ENCODE results near the gene MYEOV.

The MYEOV gene

DNA sequence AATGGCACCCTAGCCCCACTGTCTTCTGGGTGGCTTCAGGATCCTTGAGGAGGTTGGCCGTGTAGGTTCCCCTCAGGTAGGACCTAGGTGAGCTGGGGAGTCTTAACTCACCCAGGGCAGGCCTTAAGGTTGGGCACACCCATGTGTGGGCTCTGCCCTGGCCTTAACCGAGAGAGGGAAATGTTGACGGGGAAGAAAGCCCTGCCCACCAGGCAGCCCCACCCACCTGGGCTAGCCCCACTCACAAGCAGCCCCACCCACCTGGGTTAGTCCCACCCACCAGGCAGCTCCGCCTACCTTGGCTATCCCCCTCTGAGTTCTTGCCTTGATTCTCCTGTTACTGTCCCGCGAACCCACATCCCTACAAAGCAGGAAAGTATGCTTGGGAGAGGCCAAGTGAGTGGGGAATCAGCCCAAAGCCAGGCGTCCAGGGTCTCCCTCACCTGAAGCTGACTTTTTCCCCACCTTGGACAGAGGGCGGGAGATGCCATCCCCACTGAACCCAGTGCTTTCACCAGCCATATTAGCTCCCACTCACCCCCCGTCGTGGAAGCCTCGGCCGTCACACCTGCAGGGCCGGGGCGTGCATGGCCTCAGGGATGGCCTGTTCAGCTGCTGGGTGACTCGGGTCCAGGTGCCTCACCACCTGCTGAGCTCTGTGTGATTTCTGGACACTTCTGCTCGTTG lies at the start of gene MYEOV:
TSS of gene MYEOV (plus strand) at position 337 of the 687 bp plus-strand sequence. CDS start 1,200 bp downstream, outside the sequence.
- Histone ChIP-seq H3K27ac (ENCODE audit: low read length) (no peak within 1 kb of the TSS), H3K36me3 (ENCODE audit: control insufficient read depth, insufficient read depth, low read length) (no peaks in the 10 kb centered on the region), H3K9me3 (ENCODE audit: control insufficient read depth, insufficient read depth, low read length) (no peaks in the 10 kb centered on the region), H3K4me1 (ENCODE audit: control insufficient read depth, insufficient read depth, low read length) (peaks cover 2% of the 10 kb centered on the region; the same call in 1 of the 2 replicates), H3K27me3 (ENCODE audit: control insufficient read depth, insufficient read depth, low read length) (no peaks in the 10 kb centered on the region), H3K4me3 (ENCODE audit: low read length) (no peak within 1 kb of the TSS)
- DNase-seq (ENCODE audit: low read depth, low spot score): peak; percentile 27
- WGBS (ENCODE audit: insufficient coverage, insufficient read length): no CpG with 5 or more reads among the region's 16 CpGs

GRCh38 chr11:69244266-69244665 lies 49.7 kb upstream of the MYEOV start:
- Histone ChIP-seq H3K27ac (ENCODE audit: low read length) (no peak overlapping the region), H3K4me3 (ENCODE audit: low read length) (no peak overlapping the region), H3K27me3 (ENCODE audit: control insufficient read depth, insufficient read depth, low read length) (no peaks in the 10 kb centered on the region), H3K36me3 (ENCODE audit: control insufficient read depth, insufficient read depth, low read length) (no peaks in the 10 kb centered on the region), H3K9me3 (ENCODE audit: control insufficient read depth, insufficient read depth, low read length) (no peaks in the 10 kb centered on the region), H3K4me1 (ENCODE audit: control insufficient read depth, insufficient read depth, low read length) (no peaks in the 10 kb centered on the region; the same call in 1 of the 2 replicates)
- DNase-seq (ENCODE audit: low read depth, low spot score): no peak
- no CpG with 5 or more reads among the region's 3 CpGs for WGBS (ENCODE audit: insufficient coverage, insufficient read length)

GRCh38 chr11:69245041-69245440 lies 48.9 kb upstream of the MYEOV start:
- Histone ChIP-seq H3K27ac (ENCODE audit: low read length) (no peak overlapping the region), H3K4me1 (ENCODE audit: control insufficient read depth, insufficient read depth, low read length) (peaks cover 4% of the 10 kb centered on the region; the same call in 1 of the 2 replicates), H3K9me3 (ENCODE audit: control insufficient read depth, insufficient read depth, low read length) (no peaks in the 10 kb centered on the region), H3K27me3 (ENCODE audit: control insufficient read depth, insufficient read depth, low read length) (no peaks in the 10 kb centered on the region), H3K4me3 (ENCODE audit: low read length) (no peak overlapping the region), H3K36me3 (ENCODE audit: control insufficient read depth, insufficient read depth, low read length) (no peaks in the 10 kb centered on the region)
- no peak for DNase-seq (ENCODE audit: low read depth, low spot score)
- no CpG with 5 or more reads among the region's 2 CpGs for WGBS (ENCODE audit: insufficient coverage, insufficient read length)

- H3K27ac ChIP-seq (ENCODE audit: low read length): no peak overlapping the region
- H3K9me3 ChIP-seq (ENCODE audit: control insufficient read depth, insufficient read depth, low read length): no peaks in the 10 kb centered on the region
- no CpG with 5 or more reads among the region's 16 CpGs for WGBS (ENCODE audit: insufficient coverage, insufficient read length)
- no peaks in the 10 kb centered on the region; the same call in 1 of the 2 replicates for H3K27me3 ChIP-seq (ENCODE audit: control insufficient read depth, insufficient read depth, low read length)
- H3K4me3 ChIP-seq (ENCODE audit: low read length): no peak overlapping the region
- no peaks in the 10 kb centered on the region for H3K36me3 ChIP-seq (ENCODE audit: control insufficient read depth, insufficient read depth, low read length)
- DNase-seq (ENCODE audit: low read depth, low spot score): no peak
- H3K4me1 ChIP-seq (ENCODE audit: control insufficient read depth, insufficient read depth, low read length): peaks cover 6% of the 10 kb centered on the region
Observed at GRCh38 chr11:69245491-69246345, 48.2 kb upstream of the MYEOV start.

GRCh38 chr11:69249311-69250185 lies 44.4 kb upstream of the MYEOV start:
- WGBS (ENCODE audit: insufficient coverage, insufficient read length): no CpG with 5 or more reads among the region's 35 CpGs
- Histone ChIP-seq H3K36me3 (ENCODE audit: control insufficient read depth, insufficient read depth, low read length) (no peaks in the 10 kb centered on the region), H3K9me3 (ENCODE audit: control insufficient read depth, insufficient read depth, low read length) (no peaks in the 10 kb centered on the region), H3K4me3 (ENCODE audit: low read length) (no peak overlapping the region), H3K27me3 (ENCODE audit: control insufficient read depth, insufficient read depth, low read length) (no peaks in the 10 kb centered on the region; the same call in 1 of the 2 replicates), H3K4me1 (ENCODE audit: control insufficient read depth, insufficient read depth, low read length) (peaks cover 6% of the 10 kb centered on the region), H3K27ac (ENCODE audit: low read length) (no peak overlapping the region)
- DNase-seq (ENCODE audit: low read depth, low spot score): no peak

DNA sequence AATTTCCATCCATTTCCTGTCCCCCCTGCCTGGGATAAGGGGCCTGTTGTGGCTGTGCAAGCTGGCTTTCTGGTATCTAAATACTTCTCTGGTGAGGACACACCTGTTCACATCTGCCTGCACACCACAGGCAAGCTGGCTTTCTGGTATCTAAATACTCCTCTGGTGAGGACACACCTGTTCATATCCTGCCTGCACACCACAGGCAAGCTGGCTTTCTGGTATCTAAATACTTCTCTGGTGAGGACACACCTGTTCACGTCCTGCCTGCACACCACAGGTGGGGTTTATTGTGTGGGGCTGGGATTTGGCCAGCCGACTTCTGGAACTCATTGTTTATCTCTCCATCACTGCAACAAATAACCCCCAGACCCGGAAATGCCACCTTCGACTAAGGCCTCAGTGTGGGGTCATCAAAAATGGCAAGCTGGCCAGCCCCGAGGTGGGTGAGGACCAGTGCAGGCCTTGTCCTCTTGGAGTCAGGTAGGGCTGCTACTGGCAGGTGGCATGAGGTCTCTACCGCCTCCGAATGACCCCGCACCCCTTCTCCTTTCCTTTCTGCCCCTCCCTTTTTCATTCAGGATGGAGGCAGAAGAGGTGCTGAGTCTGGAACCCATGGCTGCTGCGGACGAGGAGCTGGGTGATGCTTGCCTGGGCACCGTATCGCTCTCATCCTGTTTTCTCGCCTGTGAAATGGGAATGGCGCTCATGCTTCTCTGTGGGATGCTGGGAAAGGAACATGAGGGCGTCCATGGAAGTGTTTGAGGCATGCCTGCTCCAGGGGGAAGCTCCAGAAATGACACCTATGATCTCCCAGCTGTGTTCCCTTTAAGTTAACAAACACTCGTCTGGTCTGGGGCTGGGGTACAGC lies 43.5 kb upstream of the MYEOV start:
- no peaks in the 10 kb centered on the region for H3K9me3 ChIP-seq (ENCODE audit: control insufficient read depth, insufficient read depth, low read length)
- no peak overlapping the region for H3K4me3 ChIP-seq (ENCODE audit: low read length)
- no peaks in the 10 kb centered on the region; the same call in 1 of the 2 replicates for H3K27me3 ChIP-seq (ENCODE audit: control insufficient read depth, insufficient read depth, low read length)
- peaks cover 6% of the 10 kb centered on the region for H3K4me1 ChIP-seq (ENCODE audit: control insufficient read depth, insufficient read depth, low read length)
- no peak overlapping the region for H3K27ac ChIP-seq (ENCODE audit: low read length)
- no CpG with 5 or more reads among the region's 16 CpGs for WGBS (ENCODE audit: insufficient coverage, insufficient read length)
- no peaks in the 10 kb centered on the region for H3K36me3 ChIP-seq (ENCODE audit: control insufficient read depth, insufficient read depth, low read length)
- no peak for DNase-seq (ENCODE audit: low read depth, low spot score)

DNA sequence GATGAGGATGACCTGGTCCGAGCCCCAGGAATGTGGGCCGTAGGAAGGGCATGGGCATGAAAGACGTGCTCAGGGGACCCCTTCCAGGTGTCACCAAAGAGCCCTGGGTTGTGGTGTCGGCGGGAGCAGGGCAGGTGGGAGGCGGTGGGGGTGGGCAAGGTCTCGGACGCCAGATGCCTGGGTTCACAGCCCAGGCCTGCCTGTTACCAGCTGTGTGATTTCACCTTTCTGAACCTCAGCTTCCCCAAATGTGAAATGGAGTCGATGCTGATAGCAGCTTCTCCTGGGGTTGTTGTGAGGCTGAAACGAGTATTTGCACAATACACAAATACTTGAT lies 42.9 kb upstream of the MYEOV start:
- no peaks in the 10 kb centered on the region for H3K36me3 ChIP-seq (ENCODE audit: control insufficient read depth, insufficient read depth, low read length)
- no peak overlapping the region for H3K4me3 ChIP-seq (ENCODE audit: low read length)
- no peak overlapping the region for H3K27ac ChIP-seq (ENCODE audit: low read length)
- no CpG with 5 or more reads among the region's 10 CpGs for WGBS (ENCODE audit: insufficient coverage, insufficient read length)
- H3K9me3 ChIP-seq (ENCODE audit: control insufficient read depth, insufficient read depth, low read length): no peaks in the 10 kb centered on the region
- H3K27me3 ChIP-seq (ENCODE audit: control insufficient read depth, insufficient read depth, low read length): no peaks in the 10 kb centered on the region; the same call in 1 of the 2 replicates
- no peak for DNase-seq (ENCODE audit: low read depth, low spot score)
- peaks cover 6% of the 10 kb centered on the region for H3K4me1 ChIP-seq (ENCODE audit: control insufficient read depth, insufficient read depth, low read length)

DNA sequence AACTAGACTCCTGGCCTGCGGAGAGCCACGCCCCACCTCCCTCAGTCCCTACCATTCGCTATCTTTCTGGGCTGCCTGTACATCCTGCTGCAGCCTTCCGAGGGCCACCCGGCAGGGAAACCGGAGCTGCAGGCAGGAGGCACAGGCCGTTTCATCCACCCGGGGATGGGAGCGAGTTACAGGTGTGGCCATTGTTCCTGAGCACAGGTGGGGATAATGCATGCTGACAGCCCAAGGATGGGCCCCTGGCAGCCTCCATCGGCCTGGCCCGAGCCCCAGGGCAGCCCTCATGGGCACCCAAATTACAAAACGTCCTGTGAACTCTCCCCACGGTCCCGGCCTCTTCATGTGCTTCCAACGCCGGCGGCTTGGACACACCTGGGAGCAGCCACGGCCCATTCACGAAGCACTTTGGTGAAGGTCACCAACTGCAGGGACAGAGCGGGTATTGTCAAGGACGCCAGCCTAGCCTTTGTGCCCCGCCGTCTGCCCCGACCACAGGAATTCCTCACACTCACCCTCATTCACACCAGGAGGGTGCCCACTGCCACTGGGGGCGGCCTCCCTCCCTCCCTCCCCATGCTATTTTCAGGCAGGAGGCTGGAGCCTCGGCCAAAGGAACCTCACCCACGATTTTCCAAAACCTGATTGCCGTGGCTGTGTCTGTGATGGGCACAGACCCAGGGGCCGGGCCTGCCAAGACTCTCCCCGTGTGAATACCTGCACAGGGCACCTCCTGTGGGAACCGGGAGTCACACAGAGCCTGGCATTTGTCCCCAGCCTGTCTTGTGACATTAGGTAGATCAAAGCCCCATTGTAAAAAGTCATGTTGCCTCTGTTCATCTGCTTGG lies 42.1 kb upstream of the MYEOV start:
- no peaks in the 10 kb centered on the region for H3K36me3 ChIP-seq (ENCODE audit: control insufficient read depth, insufficient read depth, low read length)
- H3K9me3 ChIP-seq (ENCODE audit: control insufficient read depth, insufficient read depth, low read length): no peaks in the 10 kb centered on the region
- H3K4me3 ChIP-seq (ENCODE audit: low read length): no peak overlapping the region
- H3K27me3 ChIP-seq (ENCODE audit: control insufficient read depth, insufficient read depth, low read length): no peaks in the 10 kb centered on the region; the same call in 1 of the 2 replicates
- peaks cover 6% of the 10 kb centered on the region for H3K4me1 ChIP-seq (ENCODE audit: control insufficient read depth, insufficient read depth, low read length)
- DNase-seq (ENCODE audit: low read depth, low spot score): no peak
- no peak overlapping the region for H3K27ac ChIP-seq (ENCODE audit: low read length)
- WGBS (ENCODE audit: insufficient coverage, insufficient read length): no CpG with 5 or more reads among the region's 31 CpGs

DNA sequence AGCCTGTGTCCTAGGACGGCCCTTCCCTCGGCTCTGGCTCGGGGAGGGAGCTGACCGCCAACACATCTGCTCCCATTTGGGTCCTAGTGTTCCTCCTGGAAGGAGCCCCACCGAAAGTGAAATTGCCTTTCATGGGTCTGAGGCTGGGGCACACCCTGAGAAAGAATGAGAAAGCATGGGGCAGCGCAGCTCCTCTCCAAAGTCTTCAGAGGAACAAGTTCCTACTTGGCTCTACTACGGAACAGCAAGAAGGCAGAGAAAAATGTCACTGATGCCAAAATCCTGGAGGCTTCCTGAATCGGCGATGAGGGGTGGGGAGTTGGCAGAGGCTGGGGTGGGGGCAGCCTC lies 41.5 kb upstream of the MYEOV start:
- Histone ChIP-seq H3K4me1 (ENCODE audit: control insufficient read depth, insufficient read depth, low read length) (peaks cover 6% of the 10 kb centered on the region), H3K4me3 (ENCODE audit: low read length) (no peak overlapping the region), H3K27ac (ENCODE audit: low read length) (no peak overlapping the region), H3K27me3 (ENCODE audit: control insufficient read depth, insufficient read depth, low read length) (no peaks in the 10 kb centered on the region; the same call in 1 of the 2 replicates), H3K36me3 (ENCODE audit: control insufficient read depth, insufficient read depth, low read length) (no peaks in the 10 kb centered on the region), H3K9me3 (ENCODE audit: control insufficient read depth, insufficient read depth, low read length) (no peaks in the 10 kb centered on the region)
- no peak for DNase-seq (ENCODE audit: low read depth, low spot score)
- no CpG with 5 or more reads among the region's 9 CpGs for WGBS (ENCODE audit: insufficient coverage, insufficient read length)

Data from iPS DF 6.9 (cell line).